Left lung (tissue), 10 donors: ENCODE data around the gene ARL13B. TPM values are rescaled to one million over a fixed set of nuclear protein-coding genes. Genes with fewer than 3 reads are reported as not detected.

Experiments
- ATAC-seq: fragments of 200-7000 bp; cut with Tn5 transposase; one replicate; pipeline ENCODE4 v1.9.1; 2020; ENCODE audit warnings: moderate library complexity
- DNase-seq, 4 donors: peaks; one replicate each; pipeline ENCODE4 v3.0.0-alpha.2; 2013 to 2020
- H3K27ac ChIP-seq, 2 donors: fragments of 200-600 bp; sonication (generic) in 1 of 2; one replicate each; pipeline versions ENCODE4 v1.5.0 to v1.8.0; 2020 to 2021
- H3K27me3 ChIP-seq, 2 donors: fragments of 200-600 bp; sonication (generic) in 1 of 2; one replicate each; pipeline versions ENCODE4 v1.5.0 to v1.8.0; 2020 to 2021
- H3K36me3 ChIP-seq, 2 donors: fragments of 200-600 bp; sonication (generic) in 1 of 2; one replicate each; pipeline versions ENCODE4 v1.5.0 to v1.8.0; 2020 to 2021
- H3K4me1 ChIP-seq, 2 donors: fragments of 200-600 bp; one replicate each; pipeline ENCODE4 v1.8.0; 2021
- H3K4me3 ChIP-seq, 2 donors: fragments of 200-600 bp; sonication (generic) in 1 of 2; one replicate each; pipeline versions ENCODE4 v1.5.0 to v1.8.0; 2020 to 2021; ENCODE audit warnings: mild to moderate bottlenecking in 1 of 2
- H3K9me3 ChIP-seq, 2 donors: fragments of 200-600 bp; sonication (generic) in 1 of 2; one replicate each; pipeline versions ENCODE4 v1.5.0 to v1.8.0; 2020 to 2021
- intact Hi-C, 2 donors: fragments of 100-400 bp; cut with DNase I; formaldehyde crosslinking; loops; one replicate each; pipeline versions ENCODE4 v1.11.2 to v1.14.2; 2022
- polyA plus RNA-seq, 6 donors: library from polyadenylated mRNA; unstranded; fragments of 120-200 nt; gene quantifications; one replicate each; pipeline ENCODE4 v1.2.1, GENCODE V29; 2013; ENCODE audit not compliant: insufficient read length in 6 of 6
- total RNA-seq, 2 donors: library from RNA; stranded (reverse); fragmentation: NEBNext Ultra II Directional; extraction: Animal tissue kit (Norgen Biotek cat#: 25700); gene quantifications; one replicate each; pipeline ENCODE4 v1.2.1, GENCODE V29; 2021
- TF ChIP-seq, protein P1 (sequence below), 2 donors: fragments of 200-600 bp; sonication (generic) in 1 of 2; IDR thresholded peaks; one replicate each; pipeline versions ENCODE4 v1.5.0 to v1.8.0; 2021; ENCODE audit warnings: antibody characterized with exemption in 2 of 2
- donor health status: DM: no; HTN: yes; CAD: no.
- donor health status: DM: no; HTN: no; CAD: no.

ARL13B gene
- total and polyA plus RNA-seq, 8 donors: 13.9 to 25.2 (median 16.5) TPM

DNA sequence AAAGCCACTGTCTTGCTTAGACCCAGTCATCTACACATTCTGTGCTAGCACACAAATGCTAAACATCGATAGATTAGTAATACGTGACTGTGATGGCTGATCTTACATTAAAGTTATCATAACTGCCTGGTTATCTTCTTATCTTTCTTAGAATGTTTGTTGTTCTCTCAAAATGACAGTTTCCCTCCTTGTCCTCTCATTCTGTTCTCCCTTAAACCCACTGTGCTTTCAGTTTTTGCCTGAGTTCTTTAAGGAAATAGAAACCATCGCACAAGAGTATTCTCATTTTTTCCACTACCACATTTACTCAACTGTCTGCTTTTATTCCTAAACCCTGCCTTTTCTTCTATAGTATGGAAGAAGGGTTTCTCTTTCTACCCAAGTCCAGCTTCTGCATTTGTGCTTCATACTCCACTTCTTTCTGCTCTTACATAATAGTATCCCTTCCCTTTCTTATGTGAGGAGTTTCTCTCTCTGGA, 31.3 kb downstream of the ARL13B start:
- intact Hi-C loops: no loop called here
- TF ChIP-seq, protein P1, sequence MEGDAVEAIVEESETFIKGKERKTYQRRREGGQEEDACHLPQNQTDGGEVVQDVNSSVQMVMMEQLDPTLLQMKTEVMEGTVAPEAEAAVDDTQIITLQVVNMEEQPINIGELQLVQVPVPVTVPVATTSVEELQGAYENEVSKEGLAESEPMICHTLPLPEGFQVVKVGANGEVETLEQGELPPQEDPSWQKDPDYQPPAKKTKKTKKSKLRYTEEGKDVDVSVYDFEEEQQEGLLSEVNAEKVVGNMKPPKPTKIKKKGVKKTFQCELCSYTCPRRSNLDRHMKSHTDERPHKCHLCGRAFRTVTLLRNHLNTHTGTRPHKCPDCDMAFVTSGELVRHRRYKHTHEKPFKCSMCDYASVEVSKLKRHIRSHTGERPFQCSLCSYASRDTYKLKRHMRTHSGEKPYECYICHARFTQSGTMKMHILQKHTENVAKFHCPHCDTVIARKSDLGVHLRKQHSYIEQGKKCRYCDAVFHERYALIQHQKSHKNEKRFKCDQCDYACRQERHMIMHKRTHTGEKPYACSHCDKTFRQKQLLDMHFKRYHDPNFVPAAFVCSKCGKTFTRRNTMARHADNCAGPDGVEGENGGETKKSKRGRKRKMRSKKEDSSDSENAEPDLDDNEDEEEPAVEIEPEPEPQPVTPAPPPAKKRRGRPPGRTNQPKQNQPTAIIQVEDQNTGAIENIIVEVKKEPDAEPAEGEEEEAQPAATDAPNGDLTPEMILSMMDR (IDR thresholded peaks at IDR 0.05): no peak
- ATAC-seq: peak; percentile 41
- no peaks in the 10 kb centered on the region for H3K9me3 ChIP-seq
- no peaks in the 10 kb centered on the region for H3K27me3 ChIP-seq
- H3K4me1 ChIP-seq: peaks cover 0 to 8% of the 10 kb centered on the region in 2 donors
- H3K27ac ChIP-seq: no peak overlapping the region
- no peaks in the 10 kb centered on the region for H3K36me3 ChIP-seq
- no peak overlapping the region for H3K4me3 ChIP-seq
- DNase-seq: no peak

DNA sequence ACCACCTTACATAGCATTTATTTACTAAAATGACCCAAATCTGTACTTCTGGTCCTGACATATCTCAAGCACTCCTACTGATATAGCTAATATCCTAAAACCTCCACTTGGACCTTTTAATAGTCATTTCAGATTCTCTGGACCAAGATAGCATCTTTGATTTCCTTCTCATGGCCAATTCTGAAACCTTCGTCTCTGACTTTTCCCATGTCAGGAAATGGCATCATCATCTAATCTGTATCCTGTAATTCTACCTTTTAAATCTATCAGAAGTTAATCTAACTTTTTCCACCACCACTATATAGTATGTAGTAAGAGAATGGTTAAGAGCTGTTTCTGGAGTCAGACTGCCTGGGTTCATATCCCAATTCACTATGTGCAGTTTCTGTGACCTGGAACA, 32.2 kb downstream of the ARL13B start:
- H3K27ac ChIP-seq: no peak overlapping the region
- ATAC-seq (no peak), DNase-seq (no peak)
- H3K36me3 ChIP-seq: no peaks in the 10 kb centered on the region
- TF ChIP-seq, protein P1 (IDR thresholded peaks at IDR 0.05): no peak
- no peaks in the 10 kb centered on the region for H3K27me3 ChIP-seq
- intact Hi-C loops: no loop called here
- H3K9me3 ChIP-seq: no peaks in the 10 kb centered on the region
- H3K4me1 ChIP-seq: peaks cover 0 to 8% of the 10 kb centered on the region in 2 donors
- no peak overlapping the region for H3K4me3 ChIP-seq

DNA sequence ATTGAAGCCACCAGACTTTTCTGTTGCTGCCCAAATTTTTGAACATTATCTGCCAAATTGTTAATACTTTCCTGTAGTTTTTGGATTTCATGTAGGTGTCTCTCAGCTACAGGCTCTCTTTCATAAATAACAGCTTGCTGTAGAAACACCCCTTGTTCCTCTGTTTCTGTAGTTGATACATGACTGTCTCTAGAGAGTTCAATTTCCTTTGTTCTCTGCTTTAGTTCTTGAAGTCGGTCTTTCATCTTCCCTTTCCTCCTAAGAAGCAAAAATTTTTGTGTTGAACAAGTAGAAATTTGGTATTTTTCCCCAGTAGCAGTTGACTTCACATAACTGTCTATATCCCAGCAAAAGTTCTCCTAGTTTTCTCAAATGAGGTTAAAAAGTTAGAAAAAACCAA, 35.1 kb downstream of the ARL13B start:
- no peaks in the 10 kb centered on the region for H3K9me3 ChIP-seq
- no peak overlapping the region for H3K4me3 ChIP-seq
- intact Hi-C loops: no loop called here
- DNase-seq: no peak
- H3K27me3 ChIP-seq: no peaks in the 10 kb centered on the region
- peaks cover 0 to 8% of the 10 kb centered on the region in 2 donors for H3K4me1 ChIP-seq
- TF ChIP-seq, protein P1 (IDR thresholded peaks at IDR 0.05): no peak
- no peaks in the 10 kb centered on the region for H3K36me3 ChIP-seq
- no peak overlapping the region for H3K27ac ChIP-seq
- no peak for ATAC-seq

DNA sequence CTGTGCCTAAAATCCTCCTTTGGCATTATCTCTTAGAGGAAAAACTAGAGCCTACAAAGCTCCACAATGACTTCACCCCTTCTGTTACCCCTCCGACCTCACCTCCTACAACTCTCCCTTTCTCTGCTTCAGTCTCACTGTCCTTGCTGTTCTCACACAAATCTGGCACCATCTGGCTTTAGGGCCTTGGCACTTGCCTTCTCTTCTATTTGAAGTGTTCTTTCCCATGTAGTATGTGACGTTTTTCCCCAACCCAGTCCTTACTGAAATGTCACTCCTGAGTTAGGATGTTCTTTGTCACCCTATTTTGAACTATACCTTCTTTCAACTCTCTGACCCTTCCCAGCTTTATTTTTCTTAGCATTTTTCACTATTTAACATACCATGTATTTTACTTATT, 39.7 kb downstream of the ARL13B start:
- intact Hi-C loops: no loop called here
- DNase-seq (no peak), ATAC-seq (peak; percentile 63)
- Histone ChIP-seq H3K36me3 (no peaks in the 10 kb centered on the region), H3K4me1 (no peaks in the 10 kb centered on the region), H3K4me3 (no peak overlapping the region), H3K27me3 (no peaks in the 10 kb centered on the region), H3K27ac (no peak overlapping the region), H3K9me3 (no peaks in the 10 kb centered on the region)
- TF ChIP-seq, protein P1 (IDR thresholded peaks at IDR 0.05): no peak

DNA sequence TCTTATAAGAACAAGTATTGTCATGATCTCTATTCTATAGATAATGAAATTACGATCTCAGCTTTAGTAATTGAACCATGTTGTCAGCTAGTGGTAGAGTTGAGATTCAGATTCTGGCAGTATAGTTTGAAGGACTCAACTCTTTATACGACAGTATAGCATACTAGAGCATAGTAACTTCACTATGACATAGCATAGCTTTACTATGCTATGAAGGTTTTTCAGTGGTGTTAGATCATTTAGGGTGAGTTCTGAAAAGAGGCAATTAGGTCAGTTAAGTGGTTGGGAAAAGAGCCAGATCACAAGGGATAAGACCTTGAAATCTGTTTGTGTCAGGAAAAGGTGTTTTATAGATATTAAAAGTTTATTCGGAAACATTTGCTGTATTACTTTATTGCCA, 40.3 kb downstream of the ARL13B start:
- TF ChIP-seq, protein P1 (IDR thresholded peaks at IDR 0.05): no peak
- ATAC-seq: peak; percentile 67
- no peaks in the 10 kb centered on the region for H3K4me1 ChIP-seq
- H3K4me3 ChIP-seq: no peak overlapping the region
- H3K27me3 ChIP-seq: no peaks in the 10 kb centered on the region
- no peak for DNase-seq
- no peaks in the 10 kb centered on the region for H3K36me3 ChIP-seq
- intact Hi-C loops: no loop called here
- no peak overlapping the region for H3K27ac ChIP-seq
- no peaks in the 10 kb centered on the region for H3K9me3 ChIP-seq
